HG02588 (cell line): ENCODE data around the gene AQP7.
"Not testable (repeated sequence)": the region's sequence is repeated elsewhere in the genome, so short reads cannot be mapped to it uniquely, and the experiment has no call there.

Experiments used
- ATAC-seq: cut with Tn5 transposase; IDR thresholded peaks from one replicate; pipeline ENCODE4 v1.9.1; 2021; ENCODE audit warnings: mild to moderate bottlenecking, moderate library complexity; ENCODE audit not compliant: unreplicated experiment

Gene AQP7

GRCh38 chr9:33434317-33435105, 32.1 kb upstream of the AQP7 start:
- no peak for ATAC-seq

GRCh38 chr9:33433871-33434270, 31.5 kb upstream of the AQP7 start:
- ATAC-seq: no peak

GRCh38 chr9:33431420-33431819, 29.1 kb upstream of the AQP7 start:
- no peak for ATAC-seq

- no peak for ATAC-seq
Observed at GRCh38 chr9:33430942-33431341, 28.6 kb upstream of the AQP7 start.

- no peak for ATAC-seq
Observed at GRCh38 chr9:33429256-33429985, 27.1 kb upstream of the AQP7 start.

- ATAC-seq: no peak
Observed at GRCh38 chr9:33426843-33427293, 24.5 kb upstream of the AQP7 start.

- no peak for ATAC-seq
Observed at GRCh38 chr9:33425128-33425533, 22.8 kb upstream of the AQP7 start.

GRCh38 chr9:33424492-33424891, 22.1 kb upstream of the AQP7 start:
- not testable (repeated sequence) for ATAC-seq

GRCh38 chr9:33424043-33424442, 21.7 kb upstream of the AQP7 start:
- ATAC-seq: not testable (repeated sequence)

- ATAC-seq: no peak
Observed at GRCh38 chr9:33419708-33420303, 17.4 kb upstream of the AQP7 start.

- ATAC-seq: no peak
Observed at GRCh38 chr9:33418090-33418489, 15.7 kb upstream of the AQP7 start.

GRCh38 chr9:33416996-33417395, 14.6 kb upstream of the AQP7 start:
- no peak for ATAC-seq

GRCh38 chr9:33415501-33416038, 13.2 kb upstream of the AQP7 start:
- ATAC-seq: no peak

- no peak for ATAC-seq
Observed at GRCh38 chr9:33414889-33415500, 12.6 kb upstream of the AQP7 start.

GRCh38 chr9:33414268-33414667, 11.9 kb upstream of the AQP7 start:
- ATAC-seq: no peak

GRCh38 chr9:33408087-33408486, 5.7 kb upstream of the AQP7 start:
- no peak for ATAC-seq

- ATAC-seq: no peak
Observed at GRCh38 chr9:33407061-33407460, 4.7 kb upstream of the AQP7 start.

- no peak for ATAC-seq
Observed at GRCh38 chr9:33404788-33405362, 2.5 kb upstream of the AQP7 start.

- no peak for ATAC-seq
Observed at GRCh38 chr9:33403941-33404787, 1.8 kb upstream of the AQP7 start.

- ATAC-seq: not testable (repeated sequence)
Observed at GRCh38 chr9:33401809-33402208, 559 bp downstream of the AQP7 start.
